SHP77 (cell line): Measurements from ENCODE around the gene NMD3.

Experiments used
- DNase-seq, 2 experiments: peaks; one replicate each; lab custom pipeline; 2025; lab: John Stamatoyannopoulos, UW

The NMD3 gene

DNA sequence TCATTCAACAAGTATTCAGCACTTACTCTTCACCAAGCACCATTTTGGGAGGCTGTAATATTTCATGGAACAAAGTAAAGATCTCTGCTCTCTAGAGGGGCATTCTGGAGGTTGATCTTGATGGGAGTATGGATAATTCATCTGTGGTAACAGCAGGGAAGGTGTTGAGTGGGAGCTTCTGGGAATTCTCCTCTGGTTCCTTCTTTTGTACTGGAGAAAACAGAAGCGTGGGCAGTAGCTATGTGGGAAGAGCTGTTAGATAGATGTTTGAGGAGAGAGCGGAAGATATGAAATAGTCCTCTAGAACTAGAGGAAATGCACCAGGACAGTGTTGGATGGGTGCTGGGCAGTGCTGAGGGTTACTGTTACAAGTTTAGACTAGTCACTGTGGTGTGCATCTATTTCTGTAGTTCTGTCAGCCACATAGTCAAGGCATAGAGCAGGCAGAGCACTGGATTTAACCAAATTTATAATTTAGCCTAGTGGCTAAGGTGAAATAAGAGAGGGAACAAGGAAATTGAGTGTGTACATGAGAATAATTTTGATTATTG, 9.6 kb downstream of the NMD3 start:
- no peak for DNase-seq

GRCh38 chr3:161231861-161232260, 10.8 kb downstream of the NMD3 start:
- DNase-seq: no peak

- DNase-seq: no peak
Measured at GRCh38 chr3:161233557-161233956, 12.4 kb downstream of the NMD3 start.

- DNase-seq: no peak
Measured at GRCh38 chr3:161236240-161236639, 15.1 kb downstream of the NMD3 start.

DNA sequence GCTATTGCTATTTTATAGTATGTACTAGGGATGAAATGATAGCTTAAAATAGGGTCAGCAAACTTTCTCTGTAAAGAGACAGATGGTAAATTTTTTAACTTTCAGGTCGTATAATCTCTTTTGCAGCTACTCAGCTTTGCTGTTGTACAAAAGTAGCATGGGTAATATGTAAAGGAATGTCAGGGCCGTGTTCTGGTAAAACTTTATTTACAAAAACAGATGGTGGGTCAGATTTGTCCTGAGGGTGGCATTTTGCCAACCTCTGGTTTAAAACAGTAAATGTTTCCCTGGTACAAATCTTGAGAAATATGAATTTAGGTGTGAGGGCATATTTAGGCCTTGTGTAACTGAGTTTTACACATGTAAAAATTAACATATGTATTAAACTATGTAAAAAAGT, 18.6 kb downstream of the NMD3 start:
- DNase-seq: no peak

DNA sequence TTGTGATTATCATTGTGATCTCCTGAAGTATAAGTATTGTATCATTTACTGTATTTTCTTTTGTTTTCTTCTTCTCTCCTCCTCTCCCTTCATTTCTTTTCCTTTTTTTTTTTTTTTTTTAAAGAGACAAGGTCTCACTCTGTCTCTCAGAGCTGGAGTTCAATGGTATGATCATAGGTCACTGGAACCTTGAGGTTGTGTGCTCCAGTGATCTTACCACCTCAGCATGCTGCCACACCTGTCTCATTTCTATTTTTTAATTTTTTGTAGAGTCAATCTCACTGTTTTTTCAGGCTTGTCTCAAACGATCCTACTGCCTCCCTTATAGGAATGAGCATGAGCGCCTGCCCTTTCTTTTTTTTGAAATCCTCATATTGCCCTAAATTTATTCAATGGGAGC, 23.4 kb downstream of the NMD3 start:
- DNase-seq: no peak

DNA sequence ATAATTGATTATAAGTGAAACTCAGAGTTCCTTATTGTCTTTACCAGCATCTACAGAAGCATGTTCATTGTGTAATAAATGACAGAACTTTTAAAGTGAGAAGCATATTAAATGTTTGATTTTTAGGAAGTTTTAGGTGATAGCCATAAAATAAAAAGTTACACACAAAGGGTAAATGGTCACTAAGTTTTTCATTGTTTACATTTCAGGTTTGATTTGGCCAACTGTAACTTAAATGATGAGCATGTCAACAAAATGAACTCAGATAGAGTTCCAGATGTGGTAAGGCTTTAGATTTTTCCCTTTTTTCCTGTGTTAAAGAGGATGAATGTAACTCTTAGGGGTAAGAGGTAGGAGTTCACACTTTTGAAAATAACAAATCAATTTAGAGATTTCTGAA, 25.9 kb downstream of the NMD3 start:
- DNase-seq: no peak

GRCh38 chr3:161250116-161250515, 29.0 kb downstream of the NMD3 start:
- no peak for DNase-seq

- no peak for DNase-seq
Measured at GRCh38 chr3:161251716-161252115, 30.6 kb downstream of the NMD3 start.

GRCh38 chr3:161252143-161252542, 31.0 kb downstream of the NMD3 start:
- DNase-seq: no peak

- DNase-seq: no peak
Measured at GRCh38 chr3:161253711-161254110, 32.6 kb downstream of the NMD3 start.

- no peak for DNase-seq
Measured at GRCh38 chr3:161254861-161255260, 33.8 kb downstream of the NMD3 start.

DNA sequence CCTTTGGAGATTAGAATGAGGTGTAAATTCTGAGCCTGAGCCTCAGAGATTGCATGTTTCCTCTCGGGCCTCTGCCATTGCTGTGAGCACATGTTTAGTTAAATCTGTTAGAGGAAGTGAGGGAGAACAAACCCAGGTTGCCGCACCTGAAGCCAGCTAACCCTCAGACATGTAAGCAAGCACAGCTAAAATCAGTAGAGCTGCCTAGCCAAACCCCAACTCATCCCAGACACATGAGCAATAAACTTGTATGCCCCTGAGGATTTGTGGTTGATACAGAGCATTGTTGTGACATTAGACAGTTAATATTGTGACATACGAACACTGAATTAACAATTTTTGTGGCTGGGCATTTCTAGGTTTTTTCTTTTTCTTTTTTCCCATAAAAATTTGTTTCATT, 41.9 kb downstream of the NMD3 start:
- no peak for DNase-seq

GRCh38 chr3:161264852-161265251, 43.7 kb downstream of the NMD3 start:
- DNase-seq: no peak

DNA sequence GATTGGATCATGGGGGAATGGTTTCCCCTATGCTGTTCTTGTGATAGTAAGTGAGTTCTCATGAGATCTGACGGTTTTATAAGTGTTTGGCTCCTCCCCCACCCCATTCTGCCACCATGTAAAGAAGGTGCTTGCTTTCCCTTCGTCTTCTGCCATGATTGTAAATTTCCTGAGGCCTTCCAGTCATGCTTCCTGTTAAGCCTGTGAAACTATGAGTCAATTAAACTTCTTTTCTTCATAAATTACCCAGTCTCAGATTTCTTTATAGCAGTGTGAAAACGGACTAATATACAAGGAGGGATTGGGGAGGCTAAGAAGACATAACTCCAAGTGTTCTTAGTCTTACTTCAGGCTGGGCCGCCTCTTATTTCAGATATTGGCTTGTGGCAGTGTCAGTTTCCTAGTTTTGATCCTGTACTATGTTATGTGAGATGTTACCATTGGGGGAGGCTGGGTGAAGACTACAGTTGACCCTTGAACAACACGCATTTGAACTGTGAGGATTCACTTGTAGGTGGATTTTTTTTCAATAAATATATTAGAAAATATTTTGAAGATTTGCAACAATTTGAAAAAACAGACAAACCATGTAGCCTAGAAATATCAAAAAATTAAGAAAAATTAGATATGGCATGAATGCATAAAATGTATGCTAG, 44.9 kb downstream of the NMD3 start:
- no peak for DNase-seq

GRCh38 chr3:161266731-161267150, 45.6 kb downstream of the NMD3 start:
- peak; percentile 9 to 16 for DNase-seq

DNA sequence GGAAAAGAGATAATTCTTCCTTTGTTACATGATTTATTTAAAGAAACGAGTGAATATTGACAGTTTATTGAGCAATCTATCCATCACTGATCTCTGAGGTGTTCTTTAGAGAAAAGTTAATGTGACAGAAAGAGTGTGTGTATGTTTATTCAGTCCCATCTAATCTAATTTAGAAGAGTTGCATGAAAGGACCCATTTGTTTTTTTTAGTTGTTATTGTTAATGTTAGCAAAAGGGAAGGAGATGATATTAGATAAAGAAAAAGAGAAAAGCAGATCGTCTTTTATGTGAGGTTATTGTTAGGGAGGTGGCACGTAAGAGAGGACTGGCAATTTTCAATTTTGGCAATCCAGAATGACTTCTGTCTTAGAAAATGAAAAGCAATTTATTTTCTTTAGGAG, 46.5 kb downstream of the NMD3 start:
- DNase-seq: no peak

- no peak for DNase-seq
Measured at GRCh38 chr3:161268601-161269000, 47.5 kb downstream of the NMD3 start.

DNA sequence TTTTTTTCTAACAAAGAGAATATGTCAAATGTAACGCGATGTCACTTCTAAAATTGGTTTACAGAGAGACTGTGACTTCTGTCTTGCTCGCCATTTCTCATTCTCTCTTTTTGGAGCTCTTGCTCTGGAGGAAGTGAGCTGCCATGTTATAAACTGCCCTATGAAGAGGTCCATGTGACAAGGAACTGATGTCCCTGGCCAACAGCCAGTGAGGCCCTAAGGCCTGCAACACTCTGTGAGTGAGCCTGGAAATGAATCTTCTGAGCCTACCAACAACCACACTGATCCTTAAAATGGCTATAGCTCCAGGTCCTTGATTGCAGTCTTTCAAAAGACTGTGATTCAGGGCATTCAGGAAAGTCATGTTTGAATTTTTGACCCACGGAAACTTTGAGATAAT, 49.9 kb downstream of the NMD3 start:
- DNase-seq: no peak

DNA sequence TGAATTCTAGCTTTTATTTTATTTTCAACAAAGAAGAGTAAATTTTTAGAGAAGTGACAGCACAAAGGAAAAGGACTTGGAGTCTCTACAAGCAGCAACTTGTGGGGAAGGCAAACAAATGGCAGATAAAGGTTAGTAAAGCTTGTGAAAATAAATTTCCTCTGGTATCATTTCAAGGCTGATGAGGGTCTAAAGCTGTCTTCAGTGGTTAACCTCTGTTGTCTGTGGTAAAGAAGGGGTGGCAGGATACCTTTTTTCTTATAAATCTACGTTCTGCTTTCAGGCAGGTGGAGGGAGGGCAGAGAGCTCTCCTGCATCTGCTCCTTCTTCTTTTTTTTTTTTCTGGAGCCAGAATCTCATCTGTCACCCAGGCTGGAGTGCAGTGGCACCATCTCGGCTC, 50.5 kb downstream of the NMD3 start:
- no peak for DNase-seq

GRCh38 chr3:161272524-161272923, 51.4 kb downstream of the NMD3 start:
- DNase-seq: no peak

DNA sequence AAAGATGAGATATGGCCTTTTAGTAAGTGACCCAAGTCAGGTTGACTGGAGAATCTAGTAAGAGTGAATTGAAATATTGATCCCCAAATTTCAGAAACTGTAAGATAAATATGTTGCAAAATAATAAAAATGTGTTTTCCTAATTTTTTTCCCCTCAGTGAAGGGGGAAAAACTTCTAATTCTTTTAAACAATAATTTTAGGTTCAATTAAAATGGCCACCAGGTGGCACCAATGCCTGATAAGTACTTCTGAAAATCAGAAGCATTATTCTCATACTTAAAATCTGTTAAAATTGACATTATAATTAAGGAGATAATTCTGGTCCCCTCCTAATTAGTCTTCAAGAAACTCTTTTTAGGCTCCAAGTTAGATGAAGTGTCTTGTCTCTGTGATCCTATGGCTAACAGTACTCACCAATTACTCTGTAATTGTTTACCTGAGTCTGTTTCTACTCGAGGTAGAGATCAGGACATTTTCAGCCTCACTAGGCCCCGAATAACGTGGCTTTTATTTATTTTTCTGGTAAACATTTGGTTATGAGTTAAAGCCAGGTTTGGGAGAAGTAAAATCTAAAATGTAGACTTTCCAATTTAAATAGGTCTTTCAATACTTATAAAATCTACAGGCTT, 52.6 kb downstream of the NMD3 start:
- peak in 1 of 2 experiments; percentile 21 for DNase-seq

DNA sequence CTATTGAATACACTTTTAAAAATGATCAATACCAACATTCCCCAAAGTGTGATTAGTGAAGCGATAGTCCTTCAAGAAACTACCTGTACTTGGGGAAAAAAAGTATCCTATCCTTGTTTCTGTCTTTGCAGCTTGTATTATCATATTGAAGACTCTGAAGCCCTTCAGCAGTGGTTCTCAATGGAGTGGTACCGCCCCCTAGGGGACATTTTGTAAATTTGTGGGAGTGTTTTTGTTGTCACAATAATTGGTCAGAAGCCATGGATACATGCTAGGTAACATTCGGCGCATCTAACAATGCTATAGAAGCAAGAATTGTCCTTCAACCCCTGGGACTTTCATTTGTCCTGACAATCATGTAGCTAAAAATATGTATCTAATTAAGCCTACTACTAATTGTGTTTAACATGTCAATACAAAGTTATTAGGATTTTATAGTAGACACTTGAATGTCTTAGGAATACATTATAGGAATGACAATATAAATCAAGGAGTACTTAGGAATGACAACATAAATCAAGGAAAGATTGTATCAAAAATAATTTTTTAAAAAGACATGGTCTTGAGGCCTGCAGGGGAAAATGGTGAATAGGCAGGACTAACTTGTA, 53.7 kb downstream of the NMD3 start:
- peak in 1 of 2 experiments; percentile 38 for DNase-seq
